A673 (cell line): ENCODE measurements around the gene TMEM100. TPM values are rescaled to one million over a fixed set of nuclear protein-coding genes. Genes with fewer than 3 reads are reported as not detected.

Source experiments
- BruUV-seq: library from RNA; stranded (reverse); fragments of 400-500 nt; replicated peaks from 2 replicates; lab custom pipeline; 2021; lab: Mats Ljungman, UMichigan
- CTCF ChIA-PET: fragments of 300-600 bp; sonication (Branson Sonifier 250); formaldehyde crosslinking; loops from one replicate; lab custom pipeline; 2022; ENCODE audit warnings: antibody characterized with exemption; lab: Charles Lee
- POLR2A ChIA-PET: fragments of 300-600 bp; sonication (Branson Sonifier 250); formaldehyde crosslinking; loops from one replicate; lab custom pipeline; 2022; ENCODE audit warnings: antibody characterized with exemption; ENCODE audit not compliant: low non-redundant PET; lab: Charles Lee
- DNase-seq: peaks from one replicate; pipeline ENCODE4 v3.0.0-alpha.2; 2015; ENCODE audit warnings: low spot score
- H3K27ac ChIP-seq: fragments of 200-600 bp; sonication (generic); 2 replicates; pipeline ENCODE4 v1.5.1; 2016; ENCODE audit warnings: mixed run types, low read depth, mild to moderate bottlenecking, mixed read lengths, antibody characterized with exemption, low read length; ENCODE audit not compliant: poor library complexity, severe bottlenecking
- H3K27me3 ChIP-seq: fragments of 200-600 bp; sonication (generic); replicated peaks from 2 replicates; pipeline ENCODE4 v1.6.1; 2017; ENCODE audit warnings: mixed run types, low read depth, mild to moderate bottlenecking, mixed read lengths, antibody characterized with exemption, low read length; ENCODE audit not compliant: insufficient read depth, poor library complexity
- H3K36me3 ChIP-seq: fragments of 200-600 bp; sonication (generic); 2 replicates; pipeline ENCODE4 v1.6.1; 2016; ENCODE audit warnings: mixed run types, mild to moderate bottlenecking, mixed read lengths, antibody characterized with exemption, low read length; ENCODE audit not compliant: insufficient read depth, poor library complexity, severe bottlenecking
- H3K4me1 ChIP-seq: fragments of 200-600 bp; sonication (generic); 2 replicates; pipeline ENCODE4 v1.6.1; 2017; ENCODE audit warnings: mixed run types, mild to moderate bottlenecking, mixed read lengths, antibody characterized with exemption, low read length; ENCODE audit not compliant: insufficient read depth, poor library complexity, severe bottlenecking
- H3K4me3 ChIP-seq: fragments of 200-600 bp; sonication (generic); 2 replicates; pipeline ENCODE4 v1.5.1; 2016; ENCODE audit warnings: low read depth, mixed run types, mild to moderate bottlenecking, mixed read lengths, low read length; ENCODE audit not compliant: poor library complexity, severe bottlenecking
- H3K9me3 ChIP-seq: fragments of 200-600 bp; sonication (generic); 2 replicates; pipeline ENCODE4 v1.6.1; 2016; ENCODE audit warnings: mixed run types, low read depth, mild to moderate bottlenecking, mixed read lengths, antibody characterized with exemption, low read length; ENCODE audit not compliant: poor library complexity, severe bottlenecking
- EZH2 ChIP-seq: fragments of 200-600 bp; sonication (generic); IDR thresholded peaks from 2 replicates; pipeline ENCODE4 v1.6.1; 2017; ENCODE audit warnings: borderline replicate concordance, low read depth, mild to moderate bottlenecking, mixed read lengths, antibody characterized with exemption, low read length; ENCODE audit not compliant: poor library complexity, severe bottlenecking
- intact Hi-C: fragments of 100-400 bp; cut with micrococcal nuclease; formaldehyde crosslinking; loops from one replicate; pipeline ENCODE4 v1.10.0; 2022; ENCODE audit not compliant: unreplicated experiment
- total RNA-seq: library from RNA; stranded (reverse); gene quantifications from 2 replicates; pipeline ENCODE4 v1.2.3, GENCODE V29; 2021
- TF ChIP-seq, protein P1 (sequence below): fragments of 300-800, 200-600 bp; sonication (generic); conservative IDR thresholded peaks from 2 replicates; pipeline ENCODE4 v1.5.1; 2017; ENCODE audit warnings: low read depth, mild to moderate bottlenecking, antibody characterized with exemption, low read length, moderate library complexity, mixed read lengths

TMEM100 gene
- total RNA-seq, 1 experiment from 2014 or later = 7.9 TPM

- Histone ChIP-seq H3K4me1 (peaks cover 63% of the 10 kb centered on the region), H3K27ac (no peak overlapping the region), H3K36me3 (no peaks in the 10 kb centered on the region), H3K27me3 (no peaks in the 10 kb centered on the region), H3K4me3 (no peak overlapping the region), H3K9me3 (no peaks in the 10 kb centered on the region)
- intact Hi-C loops = no loop called here
- ChIA-PET POLR2A (no interaction called here), CTCF (no interaction called here)
- BruUV-seq = no TSS peak
- DNase-seq = no peak
- TF ChIP-seq EZH2 = no peak
- TF ChIP-seq, protein P1, sequence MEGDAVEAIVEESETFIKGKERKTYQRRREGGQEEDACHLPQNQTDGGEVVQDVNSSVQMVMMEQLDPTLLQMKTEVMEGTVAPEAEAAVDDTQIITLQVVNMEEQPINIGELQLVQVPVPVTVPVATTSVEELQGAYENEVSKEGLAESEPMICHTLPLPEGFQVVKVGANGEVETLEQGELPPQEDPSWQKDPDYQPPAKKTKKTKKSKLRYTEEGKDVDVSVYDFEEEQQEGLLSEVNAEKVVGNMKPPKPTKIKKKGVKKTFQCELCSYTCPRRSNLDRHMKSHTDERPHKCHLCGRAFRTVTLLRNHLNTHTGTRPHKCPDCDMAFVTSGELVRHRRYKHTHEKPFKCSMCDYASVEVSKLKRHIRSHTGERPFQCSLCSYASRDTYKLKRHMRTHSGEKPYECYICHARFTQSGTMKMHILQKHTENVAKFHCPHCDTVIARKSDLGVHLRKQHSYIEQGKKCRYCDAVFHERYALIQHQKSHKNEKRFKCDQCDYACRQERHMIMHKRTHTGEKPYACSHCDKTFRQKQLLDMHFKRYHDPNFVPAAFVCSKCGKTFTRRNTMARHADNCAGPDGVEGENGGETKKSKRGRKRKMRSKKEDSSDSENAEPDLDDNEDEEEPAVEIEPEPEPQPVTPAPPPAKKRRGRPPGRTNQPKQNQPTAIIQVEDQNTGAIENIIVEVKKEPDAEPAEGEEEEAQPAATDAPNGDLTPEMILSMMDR = no peak
Observed at GRCh38 chr17:55760643-55761355, 38.1 kb upstream of the TMEM100 start.

DNA sequence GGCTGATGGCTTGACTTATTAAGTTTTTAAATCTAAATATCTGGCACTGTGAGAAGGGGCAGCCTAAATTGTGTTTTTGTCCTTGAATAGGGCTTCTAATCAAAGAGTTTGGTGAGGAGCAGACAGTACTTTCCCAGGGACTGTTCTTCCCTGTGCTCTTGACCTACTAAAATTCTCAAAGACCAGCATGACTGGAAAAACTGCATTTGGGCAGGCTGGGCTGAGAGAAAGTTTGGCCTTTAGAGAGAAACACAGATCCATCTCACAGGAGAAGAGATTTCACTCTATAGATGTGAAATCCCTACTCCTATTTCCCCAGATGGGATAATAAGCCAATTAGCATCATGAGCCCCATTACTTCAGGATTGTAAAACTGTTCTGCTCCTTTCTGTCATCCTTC, 35.5 kb upstream of the TMEM100 start:
- Histone ChIP-seq H3K4me3 (no peak overlapping the region), H3K4me1 (peaks cover 39% of the 10 kb centered on the region), H3K9me3 (no peaks in the 10 kb centered on the region), H3K27ac (no peak overlapping the region), H3K36me3 (no peaks in the 10 kb centered on the region), H3K27me3 (no peaks in the 10 kb centered on the region)
- BruUV-seq = no TSS peak
- CTCF ChIA-PET = interaction anchor here (1.2 kb wide), 1 partner anchor 231 kb away, joined by 4 read pairs; no protein-coding TSS in a partner anchor
- TF ChIP-seq, protein P1 = no peak
- DNase-seq = no peak
- intact Hi-C loops = no loop called here
- POLR2A ChIA-PET = no interaction called here

DNA sequence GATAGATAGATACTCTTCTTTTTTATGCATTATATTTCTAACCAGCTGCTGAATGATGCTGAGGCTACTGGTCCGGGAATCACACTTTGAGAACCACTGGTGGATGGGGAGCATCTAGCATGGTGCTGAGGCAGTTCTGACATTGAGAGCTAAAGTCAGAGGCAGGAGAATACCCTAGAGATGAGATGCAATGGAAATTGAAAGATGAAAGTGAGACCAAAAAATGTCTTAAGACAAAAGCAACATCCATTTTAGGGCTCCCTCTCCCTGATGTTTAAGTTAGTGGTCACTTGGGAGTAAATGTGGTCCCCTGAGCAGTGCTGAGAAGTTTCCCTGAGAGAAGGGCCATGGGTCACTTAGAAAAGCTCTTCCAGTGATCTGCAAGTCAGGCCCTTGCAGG, 35.0 kb upstream of the TMEM100 start:
- H3K9me3 ChIP-seq = no peaks in the 10 kb centered on the region
- CTCF ChIA-PET = no interaction called here
- peaks cover 34% of the 10 kb centered on the region for H3K4me1 ChIP-seq
- no peaks in the 10 kb centered on the region for H3K27me3 ChIP-seq
- TF ChIP-seq, protein P1 = no peak
- no peak for TF ChIP-seq EZH2
- no peak overlapping the region for H3K27ac ChIP-seq
- DNase-seq = no peak
- POLR2A ChIA-PET = no interaction called here
- no peaks in the 10 kb centered on the region for H3K36me3 ChIP-seq
- intact Hi-C loops = no loop called here
- no peak overlapping the region for H3K4me3 ChIP-seq
- no TSS peak for BruUV-seq
